HepG2 (cell line): ENCODE measurements around the gene ACVR1B. TPM values are rescaled to one million over a fixed set of nuclear protein-coding genes. Genes with fewer than 3 reads are reported as not detected.

Experiments used
- EHMT2 ChIP-seq: fragments of 200-600 bp; sonication (generic); IDR thresholded peaks from 2 replicates; pipeline ENCODE4 v1.7.0; 2017; ENCODE audit warnings: antibody characterized with exemption, low read depth, low read length, borderline replicate concordance
- IRF2 ChIP-seq: IDR thresholded peaks from 2 replicates; pipeline ENCODE4 v1.6.1; 2018; ENCODE audit warnings: missing genetic modification reagents, missing compliant biosample characterization
- KLF9 ChIP-seq: IDR thresholded peaks from 2 replicates; pipeline ENCODE4 v1.6.1; 2016; ENCODE audit warnings: low read depth
- SP4 ChIP-seq: sonication (generic); formaldehyde crosslinking; IDR thresholded peaks from 2 replicates; pipeline ENCODE4 v1.8.1; 2023; ENCODE audit warnings: mild to moderate bottlenecking, missing genetic modification reagents
- SRY ChIP-seq: sonication (generic); formaldehyde crosslinking; IDR thresholded peaks from 2 replicates; pipeline ENCODE4 v1.8.0; 2022; ENCODE audit warnings: mild to moderate bottlenecking, missing genetic modification reagents
- TP53 ChIP-seq: sonication (generic); formaldehyde crosslinking; conservative IDR thresholded peaks from 2 replicates; pipeline ENCODE4 v1.4.0; 2020; ENCODE audit warnings: missing genetic modification reagents
- UBTF ChIP-seq: sonication (generic); formaldehyde crosslinking; IDR thresholded peaks from 2 replicates; pipeline ENCODE4 v1.4.0; 2020; ENCODE audit warnings: mild to moderate bottlenecking, missing genetic modification reagents
- ZMYM4 ChIP-seq: sonication (generic); formaldehyde crosslinking; IDR thresholded peaks from 2 replicates; pipeline ENCODE4 v1.8.1; 2023; ENCODE audit warnings: mild to moderate bottlenecking, missing genetic modification reagents
- ZNF18 ChIP-seq: sonication (generic); formaldehyde crosslinking; IDR thresholded peaks from 2 replicates; pipeline ENCODE4 v1.8.0; 2022; ENCODE audit warnings: mild to moderate bottlenecking, missing genetic modification reagents; ENCODE audit not compliant: insufficient replicate concordance
- ZNF235 ChIP-seq: sonication (generic); formaldehyde crosslinking; IDR thresholded peaks from 2 replicates; pipeline ENCODE4 v1.8.1; 2023; ENCODE audit warnings: mild to moderate bottlenecking, missing genetic modification reagents, borderline replicate concordance
- ZNF407 ChIP-seq: sonication (generic); formaldehyde crosslinking; IDR thresholded peaks from one replicate; pipeline ENCODE4 v1.5.1; 2020; ENCODE audit warnings: mild to moderate bottlenecking, missing genetic modification reagents; ENCODE audit errors: not compliant biosample characterization
- ZNF747 ChIP-seq: sonication (generic); formaldehyde crosslinking; IDR thresholded peaks from 2 replicates; pipeline ENCODE4 v1.8.1; 2023; ENCODE audit warnings: missing genetic modification reagents, mild to moderate bottlenecking, borderline replicate concordance
- ZNF800 ChIP-seq: sonication (generic); formaldehyde crosslinking; IDR thresholded peaks from 2 replicates; pipeline ENCODE4 v1.4.0; 2020; ENCODE audit warnings: missing genetic modification reagents
- polyA plus RNA-seq, 8 experiments: library from polyadenylated mRNA; depleted of rRNA in 3 of 8; stranded (reverse) in 7 of 8; unstranded in 1 of 8; fragments of >200 nt; fragmentation: Illumina TruSeq in 4 of 8; extraction: Trizol in 4 of 8; gene quantifications; 2 replicates each; pipeline versions ENCODE4 v1.2.1 to v1.2.3, GENCODE V29; 2011 to 2016; ENCODE audit warnings: low read depth in 4 of 8, missing spikeins in 1 of 8, mixed read lengths in 1 of 8; ENCODE audit not compliant: insufficient read depth in 1 of 8
- total RNA-seq, 5 experiments: library from RNA; depleted of rRNA; stranded (reverse); fragments of >200 nt; fragmentation: Illumina TruSeq; extraction: Trizol; gene quantifications; 2 replicates each; pipeline ENCODE4 v1.2.3, GENCODE V29; 2016; ENCODE audit warnings: low read depth in 1 of 5

ACVR1B gene
- total and polyA plus RNA-seq, 2 of the 13 experiments (the other 11 are each of a cell fraction or from before 2014, with no cell fraction given), result 8.9 to 12.1 TPM

GRCh38 chr12:52032804-52033445, 81.4 kb downstream of the ACVR1B start (continued):
- TF ChIP-seq ZNF407 (CRISPR knock-in tag) (no peak), IRF2 (CRISPR knock-in tag) (no peak), ZMYM4 (no peak; the same call in 1 of the 2 replicates), UBTF (CRISPR knock-in tag) (peak; percentile 75; the same call in 1 of the 2 replicates), SRY (CRISPR knock-in tag) (no peak), ZNF800 (CRISPR knock-in tag) (peak; percentile 46; the same call in 1 of the 2 replicates), KLF9 (no peak), ZNF18 (CRISPR knock-in tag) (no peak), ZNF235 (CRISPR knock-in tag) (0 out of 2 replicates have a peak, but pooled peaks have one; percentile 9), SP4 (CRISPR knock-in tag) (peak; percentile 40; the same call in 1 of the 2 replicates), TP53 (CRISPR knock-in tag) (no peak), EHMT2 (no peak), ZNF747 (CRISPR knock-in tag) (peak; percentile 25; the same call in 1 of the 2 replicates)
